GM18951 (cell line): ENCODE data around the gene PON2.

Experiments used
- POLR2A ChIP-seq: IDR thresholded peaks from 4 replicates; pipeline ENCODE4 v1.6.1; 2011; ENCODE audit warnings: mild to moderate bottlenecking; ENCODE audit not compliant: insufficient read length, insufficient read depth; ENCODE audit errors: extremely low read depth
- in situ Hi-C: fragments of 300-500 bp; cut with MboI; formaldehyde crosslinking; loops from one replicate; pipeline ENCODE4 v1.12.0; 2022; ENCODE audit warnings: low sequenced_read_pairs, mixed read lengths, inconsistent platforms; ENCODE audit not compliant: unreplicated experiment

The PON2 gene

GRCh38 chr7:95434557-95435421 lies at the start of gene PON2:
PON2 (minus strand) TSS chr7:95435028; CDS start chr7:95434951, 77 bp downstream.
- TF ChIP-seq POLR2A, result peak; percentile 59
- in situ Hi-C loops, result no loop called here

GRCh38 chr7:95482424-95482823 lies 47.6 kb upstream of the PON2 start:
- in situ Hi-C loops, result no loop called here
- TF ChIP-seq POLR2A, result no peak

GRCh38 chr7:95481271-95482165 lies 46.7 kb upstream of the PON2 start:
- no peak for TF ChIP-seq POLR2A
- in situ Hi-C loops, result no loop called here

GRCh38 chr7:95479992-95480624 lies 45.3 kb upstream of the PON2 start:
- in situ Hi-C loops, result no loop called here
- no peak for TF ChIP-seq POLR2A

GRCh38 chr7:95478272-95479037 lies 43.6 kb upstream of the PON2 start:
- in situ Hi-C loops, result no loop called here
- no peak for TF ChIP-seq POLR2A

- TF ChIP-seq POLR2A, result no peak
- in situ Hi-C loops, result no loop called here
Observed at GRCh38 chr7:95476904-95477594, 42.2 kb upstream of the PON2 start.

GRCh38 chr7:95476072-95476847 lies 41.4 kb upstream of the PON2 start:
- in situ Hi-C loops, result no loop called here

GRCh38 chr7:95473276-95473985 lies 38.6 kb upstream of the PON2 start:
- no peak for TF ChIP-seq POLR2A
- in situ Hi-C loops, result no loop called here

More at GRCh38 chr7:95476072-95476847, 41.4 kb upstream of the PON2 start:
- TF ChIP-seq POLR2A, result no peak

GRCh38 chr7:95472581-95473161 lies 37.8 kb upstream of the PON2 start:
- no peak for TF ChIP-seq POLR2A
- in situ Hi-C loops, result no loop called here

GRCh38 chr7:95471071-95471470 lies 36.2 kb upstream of the PON2 start:
- no peak for TF ChIP-seq POLR2A
- in situ Hi-C loops, result no loop called here
